Measurements from ENCODE around the gene TPPP. TPM values are rescaled to one million over a fixed set of nuclear protein-coding genes. Genes with fewer than 3 reads are reported as not detected.

Gene TPPP
- total RNA-seq, 8 experiments from 2014 or later = 0.31 to 23.5 (median 7.3) TPM

DNA sequence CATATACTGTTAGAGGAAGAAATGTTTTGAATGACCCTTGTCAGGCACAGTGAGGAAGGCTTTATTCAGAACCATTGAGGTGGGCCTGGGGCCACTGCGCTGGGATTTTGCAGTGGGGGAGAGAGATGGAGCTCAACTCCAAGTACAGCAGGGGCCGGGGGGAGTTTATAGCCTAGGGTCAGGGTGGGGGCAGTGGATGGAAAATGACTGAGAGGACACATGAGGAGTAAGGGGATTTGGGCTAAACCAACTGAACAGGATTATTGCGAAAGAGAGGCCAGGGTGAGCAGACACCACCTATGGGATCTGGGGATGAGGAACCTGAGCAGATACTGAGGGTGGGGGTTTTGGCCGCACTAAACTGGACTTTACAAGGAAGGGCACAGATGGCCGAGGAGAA is 74.7 kb downstream of the TPPP start:
- Histone ChIP-seq H3K4me3 (no peak overlapping the region), H3K27ac (no peak overlapping the region), H3K4me1 (replicated peaks in 1 of 2) (no peaks in the 10 kb centered on the region)
- ATAC-seq (replicated peaks in 6 of 8) = no peak
- WGBS, 10 experiments = 83 to 100% (median 100%) methylated on average over 1 to 2 of the region's 5 CpGs; no CpG with 5 or more reads in 4 of the 10 experiments
- in situ Hi-C loops (cut with MboI; ENCODE audit: low pct_unique_long_range_greater_than_20kb in 2 of 9, low sequenced_read_pairs in 9 of 9, unreplicated experiment in 9 of 9) = no loop called here

DNA sequence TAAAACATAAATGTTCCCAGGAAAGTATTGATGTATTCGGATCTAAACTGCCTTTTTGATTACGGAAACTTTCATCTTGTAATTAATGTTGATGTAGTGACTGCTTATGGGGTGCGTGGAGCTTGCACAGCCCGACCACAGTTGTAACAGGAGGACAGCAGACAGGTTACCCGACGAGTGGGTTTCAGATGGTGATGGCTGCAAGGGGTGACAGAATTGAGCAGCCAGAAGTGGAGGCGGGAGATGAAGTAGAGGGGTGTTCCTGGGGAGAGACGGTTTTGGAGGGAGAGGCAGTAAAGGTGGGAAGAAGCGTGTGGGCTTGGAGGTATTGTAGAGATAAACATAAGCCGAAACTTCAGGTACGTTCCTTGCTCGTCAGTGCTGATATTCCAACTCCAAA is 75.3 kb downstream of the TPPP start:
- 50 to 100% (median 95%) methylated on average over 1 to 12 of the region's 12 CpGs for WGBS, 10 experiments
- Histone ChIP-seq H3K4me1 (replicated peaks in 1 of 2) (peaks cover 0 to 2% of the 10 kb centered on the region in 2 donors), H3K4me3 (no peak overlapping the region), H3K27ac (no peak overlapping the region)
- in situ Hi-C loops (cut with MboI; ENCODE audit: low pct_unique_long_range_greater_than_20kb in 2 of 9, low sequenced_read_pairs in 9 of 9, unreplicated experiment in 9 of 9) = no loop called here
- ATAC-seq (replicated peaks in 6 of 8) = no peak

DNA sequence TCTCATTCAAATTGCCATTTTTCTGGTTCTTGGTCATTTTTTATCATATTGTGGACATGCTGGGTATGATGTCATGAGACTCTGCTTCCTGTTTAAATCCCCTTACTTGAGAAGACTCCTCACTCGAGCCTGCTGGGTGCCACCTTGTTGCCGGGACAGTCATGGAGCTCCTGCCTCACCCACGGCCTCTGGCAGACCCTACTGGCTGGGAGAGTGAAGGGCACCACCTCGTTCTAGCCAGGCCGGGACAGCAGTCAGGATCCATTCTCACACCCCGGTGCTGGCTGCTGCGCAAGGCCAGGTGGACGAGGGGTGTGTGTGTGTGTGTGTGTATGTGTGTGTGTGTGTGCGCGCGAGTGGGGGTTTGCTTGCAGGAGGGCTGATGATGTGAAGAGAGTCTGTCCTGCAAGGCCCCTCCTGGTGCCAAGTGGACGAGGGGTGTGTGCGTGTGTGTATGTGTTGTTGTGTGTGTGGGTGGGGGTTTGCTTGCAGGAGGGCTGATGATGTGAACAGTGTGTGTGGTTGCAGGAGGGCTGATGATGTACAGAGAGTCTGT is 76.6 kb downstream of the TPPP start:
- peaks cover 0 to 4% of the 10 kb centered on the region in 2 donors for H3K4me1 ChIP-seq (replicated peaks in 1 of 2)
- no peak overlapping the region for H3K27ac ChIP-seq
- 20 to 67% (median 40%) methylated on average over 1 to 9 of the region's 13 CpGs; no CpG with 5 or more reads in 6 of the 10 experiments for WGBS, 10 experiments
- H3K4me3 ChIP-seq = no peak overlapping the region
- ATAC-seq (replicated peaks in 6 of 8) = peak in 1 of 8 experiments; percentile 12
- in situ Hi-C loops (cut with MboI; ENCODE audit: low pct_unique_long_range_greater_than_20kb in 2 of 9, low sequenced_read_pairs in 9 of 9, unreplicated experiment in 9 of 9) = no loop called here

DNA sequence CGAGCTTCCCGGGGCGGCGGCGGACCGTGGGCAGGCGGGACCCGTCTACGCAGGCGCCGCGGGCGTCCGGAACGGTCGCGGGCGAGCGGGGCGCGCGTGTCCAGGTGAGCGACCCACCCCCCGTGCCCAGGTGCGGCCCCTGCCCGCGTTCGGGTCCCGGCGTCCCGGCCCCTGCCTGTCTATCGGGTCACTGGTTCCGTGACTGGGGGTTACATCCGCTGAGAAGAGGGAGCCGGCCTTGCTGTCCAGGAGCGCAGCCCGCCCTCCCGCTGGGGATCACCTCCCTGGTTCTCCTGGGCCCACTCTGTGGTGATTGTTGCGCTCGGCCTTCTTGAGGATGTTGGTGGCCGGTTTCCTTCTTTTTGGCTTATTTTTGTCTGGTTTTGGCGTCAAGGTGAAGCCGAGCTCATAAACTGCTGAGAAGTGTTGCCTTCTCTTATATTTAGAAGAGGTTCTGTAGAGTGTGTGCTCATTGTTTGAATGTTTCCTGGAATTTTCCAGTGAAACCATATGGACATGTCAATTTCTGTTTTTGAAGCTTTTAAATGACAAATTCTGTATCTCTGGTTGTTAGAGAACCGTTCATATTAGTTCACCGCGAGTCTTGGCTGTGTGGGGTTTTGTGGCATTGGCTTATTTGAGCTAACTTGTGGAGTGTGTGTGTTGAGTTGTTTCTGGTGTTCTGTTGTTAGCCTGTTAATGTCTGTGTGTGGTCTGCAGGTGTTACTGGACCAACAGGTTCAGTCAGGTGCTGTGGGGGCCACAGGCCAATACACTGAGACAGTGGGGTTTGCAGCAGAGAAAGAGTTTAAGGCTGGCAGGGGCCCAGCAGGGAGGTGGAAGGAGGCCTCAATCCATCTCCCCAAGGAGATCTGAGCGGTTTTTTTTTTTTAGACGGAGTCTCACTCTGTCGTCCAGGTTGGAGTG is 80.4 kb downstream of the TPPP start:
- H3K4me1 ChIP-seq (replicated peaks in 1 of 2) = peaks cover 4 to 6% of the 10 kb centered on the region in 2 donors
- ATAC-seq (replicated peaks in 6 of 8) = peak; percentile 16 to 49 (median 23)
- 0 to 92% (median 43%) methylated on average over 1 to 12 of the region's 49 CpGs; no CpG with 5 or more reads in 3 of the 10 experiments for WGBS, 10 experiments
- H3K27ac ChIP-seq = no peak overlapping the region
- in situ Hi-C loops (cut with MboI; ENCODE audit: low pct_unique_long_range_greater_than_20kb in 2 of 9, low sequenced_read_pairs in 9 of 9, unreplicated experiment in 9 of 9) = no loop called here
- peak overlapping the region; percentile 67 to 99 (median 80) for H3K4me3 ChIP-seq

DNA sequence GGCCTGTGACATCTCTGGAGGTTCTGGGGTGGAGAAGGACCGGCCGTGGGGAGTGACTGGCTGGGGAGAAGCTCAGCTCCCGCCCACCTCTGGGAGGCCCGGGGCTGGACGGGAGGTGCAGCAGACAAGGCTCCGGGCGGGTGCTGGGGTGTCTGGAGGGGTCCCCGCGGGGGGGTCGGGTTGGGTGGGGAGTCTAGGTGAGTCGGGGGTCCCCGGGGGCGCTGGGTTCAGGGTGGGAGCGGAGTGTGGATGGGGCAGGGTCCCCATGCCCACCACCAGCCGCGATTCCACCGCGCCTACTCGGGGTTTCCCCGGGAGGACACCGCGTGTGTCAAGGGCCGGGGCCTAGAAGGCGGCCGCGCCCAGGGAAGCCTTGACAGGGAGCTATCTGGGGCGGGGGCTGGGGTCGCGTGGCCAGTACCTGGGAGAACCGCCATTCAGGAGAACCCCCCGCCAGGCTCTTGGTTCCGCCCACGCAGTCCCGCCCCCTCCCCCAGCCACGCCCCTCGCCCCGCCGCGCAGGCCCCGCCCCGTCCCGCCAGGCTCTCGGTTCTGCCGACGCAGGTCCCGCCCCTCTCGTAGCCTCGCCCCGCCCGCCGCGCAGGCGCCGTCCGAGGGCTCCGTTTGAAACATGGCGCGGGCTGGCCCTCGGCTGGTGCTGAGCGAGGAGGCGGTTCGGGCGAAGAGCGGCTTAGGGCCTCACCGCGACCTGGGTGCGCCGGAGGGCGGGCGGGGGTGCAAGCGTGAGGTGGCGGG is 81.2 kb downstream of the TPPP start, which contains the start of gene CEP72:
CEP72 (plus strand) TSS at position 610 of the 756 bp plus-strand sequence; CDS start at position 632, 22 bp downstream.
- ATAC-seq (replicated peaks in 6 of 8) = peak; percentile 83 to 90 (median 87)
- H3K4me3 ChIP-seq = peak within 1 kb of the TSS; percentile 67 to 99 (median 80)
- WGBS, 10 experiments = 0% methylated on average over 1 to 2 of the region's 72 CpGs; no CpG with 5 or more reads in 8 of the 10 experiments
- peak within 1 kb of the TSS in 1 of 2 donors; percentile 36 for H3K27ac ChIP-seq
- in situ Hi-C loops (cut with MboI; ENCODE audit: low pct_unique_long_range_greater_than_20kb in 2 of 9, low sequenced_read_pairs in 9 of 9, unreplicated experiment in 9 of 9) = no loop called here
- peaks cover 4 to 6% of the 10 kb centered on the region in 2 donors for H3K4me1 ChIP-seq (replicated peaks in 1 of 2)

DNA sequence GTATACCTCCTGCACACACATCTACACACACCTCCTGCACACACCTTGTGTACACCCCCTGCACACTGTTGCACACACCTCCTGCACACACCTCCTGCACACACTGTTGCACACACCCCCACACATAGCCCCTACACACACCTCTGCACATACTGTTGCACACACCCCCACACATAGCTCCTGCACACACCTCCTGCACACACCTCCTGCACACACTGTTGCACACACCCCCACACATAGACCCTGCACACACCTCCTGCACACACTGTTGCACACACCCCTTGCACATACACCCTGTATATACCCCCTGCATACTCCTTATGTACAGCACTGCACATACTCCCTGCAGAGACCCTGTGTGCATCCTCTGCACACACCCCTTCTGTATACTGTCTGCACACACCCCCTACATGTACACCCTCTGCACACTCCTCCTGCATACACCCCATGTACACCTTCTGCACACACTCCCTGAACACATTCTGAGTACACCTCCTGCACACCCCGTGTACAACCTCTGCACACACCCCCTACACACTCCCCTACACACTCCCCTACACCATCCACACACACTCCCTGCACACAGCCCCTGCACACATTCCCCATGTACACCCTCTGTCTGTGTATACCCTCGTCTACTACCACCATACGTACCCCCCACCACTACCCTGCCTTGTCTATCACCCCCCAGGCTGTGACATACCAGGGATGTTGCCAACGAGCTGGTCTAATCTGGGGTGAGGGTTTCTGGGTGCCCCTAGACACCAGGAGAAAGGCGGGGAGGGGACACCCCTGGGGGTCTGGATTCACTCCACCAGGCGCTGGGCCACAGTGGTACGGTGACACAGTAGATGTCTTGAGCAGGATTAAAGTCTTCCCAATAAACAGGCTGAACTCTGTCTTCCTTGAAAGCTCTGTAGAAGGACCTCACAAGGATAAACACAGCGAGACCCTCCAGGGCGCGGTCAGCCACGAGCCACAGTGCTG is 82.1 kb downstream of the TPPP start:
- in situ Hi-C loops (cut with MboI; ENCODE audit: low pct_unique_long_range_greater_than_20kb in 2 of 9, low sequenced_read_pairs in 9 of 9, unreplicated experiment in 9 of 9) = no loop called here
- ATAC-seq (replicated peaks in 6 of 8) = peak in 1 of 8 experiments; percentile 2
- 0 to 39% methylated on average over 1 to 3 of the region's 11 CpGs; no CpG with 5 or more reads in 8 of the 10 experiments for WGBS, 10 experiments
- peak overlapping the region; percentile 67 to 99 (median 80) for H3K4me3 ChIP-seq
- H3K27ac ChIP-seq = no peak overlapping the region
- peaks cover 4 to 6% of the 10 kb centered on the region in 2 donors for H3K4me1 ChIP-seq (replicated peaks in 1 of 2)

DNA sequence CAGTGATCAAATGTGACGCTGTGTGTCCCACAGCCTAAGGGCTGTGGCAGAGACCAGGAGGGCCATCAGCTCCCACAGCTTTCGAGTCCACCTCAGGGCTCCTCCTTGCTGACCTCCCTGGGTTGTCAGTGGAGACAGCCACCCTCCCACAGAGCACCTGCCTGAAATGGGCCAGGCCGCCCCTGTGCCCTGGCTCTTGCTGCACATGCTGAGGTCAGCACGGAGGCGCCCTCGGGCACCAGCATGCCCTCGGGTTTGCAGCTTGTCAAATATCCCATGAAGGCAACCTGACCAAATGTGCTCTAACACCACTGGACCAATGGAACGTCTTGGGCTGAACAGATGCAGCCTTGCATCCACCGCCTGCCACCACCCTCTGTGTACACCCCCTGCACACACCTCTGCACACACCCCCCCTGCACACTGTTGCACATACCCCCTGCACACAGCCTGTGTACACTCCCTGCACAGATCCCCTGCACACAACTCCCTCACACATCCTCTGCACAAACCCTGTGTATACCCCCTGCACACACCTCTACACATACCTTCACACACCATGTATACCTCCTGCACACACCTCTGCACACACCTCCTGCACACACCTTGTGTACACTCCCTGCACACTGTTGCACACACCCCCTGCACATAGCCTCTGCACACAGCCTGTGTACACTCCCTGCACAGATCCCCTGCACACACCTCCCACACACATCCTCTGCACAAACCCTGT is 83.0 kb downstream of the TPPP start:
- peaks cover 4 to 6% of the 10 kb centered on the region in 2 donors for H3K4me1 ChIP-seq (replicated peaks in 1 of 2)
- in situ Hi-C loops (cut with MboI; ENCODE audit: low pct_unique_long_range_greater_than_20kb in 2 of 9, low sequenced_read_pairs in 9 of 9, unreplicated experiment in 9 of 9) = no loop called here
- H3K27ac ChIP-seq = no peak overlapping the region
- H3K4me3 ChIP-seq = no peak overlapping the region
- 68 to 83% methylated on average over 1 to 5 of the region's 9 CpGs; no CpG with 5 or more reads in 8 of the 10 experiments for WGBS, 10 experiments
- no peak for ATAC-seq (replicated peaks in 6 of 8)

Other genes starting within 250 kb of the TPPP start
- gene SLC9A3, start 168.9 kb downstream of the TPPP start, total RNA-seq = 10 to 100 TPM in 1 of 8 experiments, 1 to 10 TPM in 6, under 1 TPM in 1; 0.97 to 92.5 (median 1.6) TPM
- 10 to 100 TPM in 2 of 8 experiments, 1 to 10 TPM in 5, under 1 TPM in 1; 0.71 to 18.0 (median 2.1) TPM for gene CEP72, start 81.0 kb downstream of the TPPP start, total RNA-seq
- gene ZDHHC11B, start 91.4 kb upstream of the TPPP start, total RNA-seq = 1 to 10 TPM in 5 of 8 experiments, under 1 TPM in 2, not detected in 1; 0.24 to 8.6 (median 3.3) TPM
- gene ZDHHC11, start 157.6 kb upstream of the TPPP start, total RNA-seq = 10 to 100 TPM in 3 of 8 experiments, 1 to 10 TPM in 5; 2.0 to 11.9 (median 6.8) TPM
- gene BRD9, start 199.4 kb upstream of the TPPP start, total RNA-seq = 10 to 100 TPM; 20.4 to 50.1 (median 36.8) TPM
- gene TRIP13, start 199.5 kb upstream of the TPPP start, total RNA-seq = 10 to 100 TPM in 3 of 8 experiments, 1 to 10 TPM in 4, under 1 TPM in 1; 0.51 to 24.0 (median 2.1) TPM